Esophagus muscularis mucosa (tissue), 3 donors: ENCODE data around the gene C4orf46.

Experiments
- POLR2A ChIP-seq: fragments of 450-650 bp; IDR thresholded peaks from one replicate; pipeline ENCODE4 v1.6.1; 2017; ENCODE audit warnings: antibody characterized with exemption, moderate library complexity, mild to moderate bottlenecking, low read depth
- POLR2AphosphoS5 ChIP-seq, 2 donors: sonication (generic); formaldehyde crosslinking; IDR thresholded peaks; one replicate each; pipeline ENCODE4 v1.6.1; 2017; ENCODE audit warnings: antibody characterized with exemption in 2 of 2
- TF ChIP-seq, protein P1 (sequence below), 3 experiments: fragments of 200-600 bp in 2 of 3; fragments of 450-650 bp in 1 of 3; sonication (generic) in 2 of 3; IDR thresholded peaks; one replicate each; pipeline ENCODE4 v1.5.1; 2017 to 2019; ENCODE audit warnings: antibody characterized with exemption in 3 of 3, mild to moderate bottlenecking in 2 of 3, moderate library complexity in 1 of 3

DNA sequence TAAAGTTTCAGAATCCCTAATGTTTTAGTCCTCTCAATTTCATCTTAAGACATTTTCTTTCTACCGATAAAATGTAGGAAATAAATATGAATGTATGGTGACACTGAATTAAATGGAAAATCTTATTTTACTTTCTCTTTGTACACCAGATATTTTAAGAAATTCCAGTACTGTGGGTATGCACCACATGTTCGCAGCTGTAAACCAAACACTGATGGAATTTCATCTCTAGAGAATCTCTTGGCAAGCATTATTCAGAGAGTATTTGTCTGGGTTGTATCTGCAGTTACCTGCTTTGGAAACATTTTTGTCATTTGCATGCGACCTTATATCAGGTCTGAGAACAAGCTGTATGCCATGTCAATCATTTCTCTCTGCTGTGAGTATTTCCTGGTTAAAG, 26.9 kb downstream of the C4orf46 start:
- TF ChIP-seq, protein P1, sequence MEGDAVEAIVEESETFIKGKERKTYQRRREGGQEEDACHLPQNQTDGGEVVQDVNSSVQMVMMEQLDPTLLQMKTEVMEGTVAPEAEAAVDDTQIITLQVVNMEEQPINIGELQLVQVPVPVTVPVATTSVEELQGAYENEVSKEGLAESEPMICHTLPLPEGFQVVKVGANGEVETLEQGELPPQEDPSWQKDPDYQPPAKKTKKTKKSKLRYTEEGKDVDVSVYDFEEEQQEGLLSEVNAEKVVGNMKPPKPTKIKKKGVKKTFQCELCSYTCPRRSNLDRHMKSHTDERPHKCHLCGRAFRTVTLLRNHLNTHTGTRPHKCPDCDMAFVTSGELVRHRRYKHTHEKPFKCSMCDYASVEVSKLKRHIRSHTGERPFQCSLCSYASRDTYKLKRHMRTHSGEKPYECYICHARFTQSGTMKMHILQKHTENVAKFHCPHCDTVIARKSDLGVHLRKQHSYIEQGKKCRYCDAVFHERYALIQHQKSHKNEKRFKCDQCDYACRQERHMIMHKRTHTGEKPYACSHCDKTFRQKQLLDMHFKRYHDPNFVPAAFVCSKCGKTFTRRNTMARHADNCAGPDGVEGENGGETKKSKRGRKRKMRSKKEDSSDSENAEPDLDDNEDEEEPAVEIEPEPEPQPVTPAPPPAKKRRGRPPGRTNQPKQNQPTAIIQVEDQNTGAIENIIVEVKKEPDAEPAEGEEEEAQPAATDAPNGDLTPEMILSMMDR (IDR thresholded peaks at IDR 0.05), result no peak
- TF ChIP-seq POLR2AphosphoS5 (IDR thresholded peaks at IDR 0.05) (no peak), POLR2A (no peak)
